ENCODE measurements around the gene TSPOAP1. TPM values are rescaled to one million over a fixed set of nuclear protein-coding genes. Genes with fewer than 3 reads are reported as not detected.

Gene TSPOAP1
- total and polyA plus RNA-seq, 2 of the 13 experiments (the other 11 are each of a cell fraction or from before 2014, with no cell fraction given): not detected

GRCh38 chr17:58335061-58335731 lies 6.6 kb upstream of the TSPOAP1 start (continued):
- TF ChIP-seq SMARCC2 (IDR thresholded peaks at IDR 0.05): no peak
- TF ChIP-seq HCFC1 (IDR thresholded peaks at IDR 0.05; ENCODE audit: low read depth, low read length): no peak
- no peak for TF ChIP-seq ZBTB7A (CRISPR knock-in tag; IDR thresholded peaks at IDR 0.05)
- no peak for TF ChIP-seq CREB3 (CRISPR knock-in tag; IDR thresholded peaks at IDR 0.05)
- TF ChIP-seq POLR2A (IDR thresholded peaks at IDR 0.05; ENCODE audit: insufficient read depth in 1 of 2, low read depth in 2 of 2, low read length in 2 of 2): no peak
- no peak for TF ChIP-seq HOXA9 (CRISPR knock-in tag; IDR thresholded peaks at IDR 0.05; ENCODE audit: borderline replicate concordance)
- TF ChIP-seq ZNF556 (CRISPR knock-in tag; IDR thresholded peaks at IDR 0.05; ENCODE audit: borderline replicate concordance): no peak
- TF ChIP-seq SATB2 (CRISPR knock-in tag; IDR thresholded peaks at IDR 0.05): no peak
- TF ChIP-seq, protein P1, sequence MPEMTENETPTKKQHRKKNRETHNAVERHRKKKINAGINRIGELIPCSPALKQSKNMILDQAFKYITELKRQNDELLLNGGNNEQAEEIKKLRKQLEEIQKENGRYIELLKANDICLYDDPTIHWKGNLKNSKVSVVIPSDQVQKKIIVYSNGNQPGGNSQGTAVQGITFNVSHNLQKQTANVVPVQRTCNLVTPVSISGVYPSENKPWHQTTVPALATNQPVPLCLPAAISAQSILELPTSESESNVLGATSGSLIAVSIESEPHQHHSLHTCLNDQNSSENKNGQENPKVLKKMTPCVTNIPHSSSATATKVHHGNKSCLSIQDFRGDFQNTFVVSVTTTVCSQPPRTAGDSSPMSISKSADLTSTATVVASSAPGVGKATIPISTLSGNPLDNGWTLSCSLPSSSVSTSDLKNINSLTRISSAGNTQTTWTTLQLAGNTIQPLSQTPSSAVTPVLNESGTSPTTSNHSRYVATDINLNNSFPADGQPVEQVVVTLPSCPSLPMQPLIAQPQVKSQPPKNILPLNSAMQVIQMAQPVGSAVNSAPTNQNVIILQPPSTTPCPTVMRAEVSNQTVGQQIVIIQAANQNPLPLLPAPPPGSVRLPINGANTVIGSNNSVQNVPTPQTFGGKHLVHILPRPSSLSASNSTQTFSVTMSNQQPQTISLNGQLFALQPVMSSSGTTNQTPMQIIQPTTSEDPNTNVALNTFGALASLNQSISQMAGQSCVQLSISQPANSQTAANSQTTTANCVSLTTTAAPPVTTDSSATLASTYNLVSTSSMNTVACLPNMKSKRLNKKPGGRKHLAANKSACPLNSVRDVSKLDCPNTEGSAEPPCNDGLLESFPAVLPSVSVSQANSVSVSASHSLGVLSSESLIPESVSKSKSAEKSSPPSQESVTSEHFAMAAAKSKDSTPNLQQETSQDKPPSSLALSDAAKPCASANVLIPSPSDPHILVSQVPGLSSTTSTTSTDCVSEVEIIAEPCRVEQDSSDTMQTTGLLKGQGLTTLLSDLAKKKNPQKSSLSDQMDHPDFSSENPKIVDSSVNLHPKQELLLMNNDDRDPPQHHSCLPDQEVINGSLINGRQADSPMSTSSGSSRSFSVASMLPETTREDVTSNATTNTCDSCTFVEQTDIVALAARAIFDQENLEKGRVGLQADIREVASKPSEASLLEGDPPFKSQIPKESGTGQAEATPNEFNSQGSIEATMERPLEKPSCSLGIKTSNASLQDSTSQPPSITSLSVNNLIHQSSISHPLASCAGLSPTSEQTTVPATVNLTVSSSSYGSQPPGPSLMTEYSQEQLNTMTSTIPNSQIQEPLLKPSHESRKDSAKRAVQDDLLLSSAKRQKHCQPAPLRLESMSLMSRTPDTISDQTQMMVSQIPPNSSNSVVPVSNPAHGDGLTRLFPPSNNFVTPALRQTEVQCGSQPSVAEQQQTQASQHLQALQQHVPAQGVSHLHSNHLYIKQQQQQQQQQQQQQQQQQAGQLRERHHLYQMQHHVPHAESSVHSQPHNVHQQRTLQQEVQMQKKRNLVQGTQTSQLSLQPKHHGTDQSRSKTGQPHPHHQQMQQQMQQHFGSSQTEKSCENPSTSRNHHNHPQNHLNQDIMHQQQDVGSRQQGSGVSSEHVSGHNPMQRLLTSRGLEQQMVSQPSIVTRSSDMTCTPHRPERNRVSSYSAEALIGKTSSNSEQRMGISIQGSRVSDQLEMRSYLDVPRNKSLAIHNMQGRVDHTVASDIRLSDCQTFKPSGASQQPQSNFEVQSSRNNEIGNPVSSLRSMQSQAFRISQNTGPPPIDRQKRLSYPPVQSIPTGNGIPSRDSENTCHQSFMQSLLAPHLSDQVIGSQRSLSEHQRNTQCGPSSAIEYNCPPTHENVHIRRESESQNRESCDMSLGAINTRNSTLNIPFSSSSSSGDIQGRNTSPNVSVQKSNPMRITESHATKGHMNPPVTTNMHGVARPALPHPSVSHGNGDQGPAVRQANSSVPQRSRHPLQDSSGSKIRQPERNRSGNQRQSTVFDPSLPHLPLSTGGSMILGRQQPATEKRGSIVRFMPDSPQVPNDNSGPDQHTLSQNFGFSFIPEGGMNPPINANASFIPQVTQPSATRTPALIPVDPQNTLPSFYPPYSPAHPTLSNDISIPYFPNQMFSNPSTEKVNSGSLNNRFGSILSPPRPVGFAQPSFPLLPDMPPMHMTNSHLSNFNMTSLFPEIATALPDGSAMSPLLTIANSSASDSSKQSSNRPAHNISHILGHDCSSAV (CRISPR knock-in tag; IDR thresholded peaks at IDR 0.05; ENCODE audit: borderline replicate concordance): no peak
- TF ChIP-seq HNF4A (CRISPR knock-in tag; IDR thresholded peaks at IDR 0.05): no peak
- no peak for TF ChIP-seq ZUFSP (CRISPR knock-in tag; IDR thresholded peaks at IDR 0.05; ENCODE audit: borderline replicate concordance)
- no peak for TF ChIP-seq TRIM24 (CRISPR knock-in tag; IDR thresholded peaks at IDR 0.05)
- TF ChIP-seq RARA (CRISPR knock-in tag; IDR thresholded peaks at IDR 0.05): no peak
- TF ChIP-seq ZNF333 (CRISPR knock-in tag; IDR thresholded peaks at IDR 0.05; ENCODE audit: borderline replicate concordance): no peak

All from HepG2 (cell line).